Brain microvascular endothelial cell (primary cell): ENCODE data around the gene KREMEN2.

Experiments used
- DNase-seq: peaks from one replicate; pipeline ENCODE4 v3.0.0-alpha.2; 2020
- H3K27ac ChIP-seq: fragments of 250-450 bp; sonication (Bioruptor Pico); 2 replicates; pipeline ENCODE4 v1.5.1; 2020; ENCODE audit warnings: mild to moderate bottlenecking, moderate library complexity
- H3K27me3 ChIP-seq: fragments of 250-450 bp; sonication (Bioruptor Pico); replicated peaks from 2 replicates; pipeline ENCODE4 v1.5.1; 2020; ENCODE audit warnings: mild to moderate bottlenecking
- H3K36me3 ChIP-seq: fragments of 250-450 bp; sonication (Bioruptor Pico); replicated peaks from 2 replicates; pipeline ENCODE4 v1.5.1; 2020; ENCODE audit warnings: mild to moderate bottlenecking
- H3K4me3 ChIP-seq: 2 replicates; pipeline ENCODE4 v1.5.1; 2011; ENCODE audit warnings: low read depth, mild to moderate bottlenecking, control low read depth, low read length, moderate library complexity
- in situ Hi-C: cut with HindIII; loops from 2 replicates; pipeline ENCODE4 v1.10.0; 2017; ENCODE audit warnings: low sequenced_read_pairs, low pct_ligation_motif_present
- TF ChIP-seq, protein P1 (sequence below): IDR thresholded peaks from 2 replicates; pipeline ENCODE4 v1.5.1; 2011; ENCODE audit warnings: low read depth, mild to moderate bottlenecking, moderate library complexity, low read length, control low read depth, inconsistent platforms; ENCODE audit errors: missing control alignments

Gene KREMEN2

DNA sequence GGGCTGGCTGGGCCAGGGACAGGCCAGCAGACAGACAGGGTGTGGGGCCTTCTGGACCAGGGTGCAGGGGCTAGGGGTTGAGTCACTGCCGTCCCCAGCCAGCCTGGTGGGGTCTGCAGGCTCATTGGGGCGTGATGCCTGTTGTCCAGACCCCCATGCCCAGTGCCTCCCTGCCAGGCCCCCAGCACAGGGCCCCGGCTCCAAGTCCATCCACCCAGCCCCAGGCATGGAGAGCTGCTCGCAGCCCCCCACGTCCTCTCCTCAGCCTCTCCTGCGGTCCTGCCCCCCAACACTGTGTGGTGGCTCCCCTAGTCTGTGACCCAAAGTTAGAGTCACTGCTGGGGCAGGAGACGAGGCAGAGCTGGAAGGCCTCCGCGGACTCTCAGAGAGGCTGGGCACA lies 23.2 kb downstream of the KREMEN2 start:
- Histone ChIP-seq H3K27ac (no peak overlapping the region), H3K4me3 (no peak overlapping the region), H3K27me3 (peaks cover 2% of the 10 kb centered on the region), H3K36me3 (no peaks in the 10 kb centered on the region)
- TF ChIP-seq, protein P1, sequence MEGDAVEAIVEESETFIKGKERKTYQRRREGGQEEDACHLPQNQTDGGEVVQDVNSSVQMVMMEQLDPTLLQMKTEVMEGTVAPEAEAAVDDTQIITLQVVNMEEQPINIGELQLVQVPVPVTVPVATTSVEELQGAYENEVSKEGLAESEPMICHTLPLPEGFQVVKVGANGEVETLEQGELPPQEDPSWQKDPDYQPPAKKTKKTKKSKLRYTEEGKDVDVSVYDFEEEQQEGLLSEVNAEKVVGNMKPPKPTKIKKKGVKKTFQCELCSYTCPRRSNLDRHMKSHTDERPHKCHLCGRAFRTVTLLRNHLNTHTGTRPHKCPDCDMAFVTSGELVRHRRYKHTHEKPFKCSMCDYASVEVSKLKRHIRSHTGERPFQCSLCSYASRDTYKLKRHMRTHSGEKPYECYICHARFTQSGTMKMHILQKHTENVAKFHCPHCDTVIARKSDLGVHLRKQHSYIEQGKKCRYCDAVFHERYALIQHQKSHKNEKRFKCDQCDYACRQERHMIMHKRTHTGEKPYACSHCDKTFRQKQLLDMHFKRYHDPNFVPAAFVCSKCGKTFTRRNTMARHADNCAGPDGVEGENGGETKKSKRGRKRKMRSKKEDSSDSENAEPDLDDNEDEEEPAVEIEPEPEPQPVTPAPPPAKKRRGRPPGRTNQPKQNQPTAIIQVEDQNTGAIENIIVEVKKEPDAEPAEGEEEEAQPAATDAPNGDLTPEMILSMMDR = no peak
- in situ Hi-C loops = no loop called here
- no peak for DNase-seq

DNA sequence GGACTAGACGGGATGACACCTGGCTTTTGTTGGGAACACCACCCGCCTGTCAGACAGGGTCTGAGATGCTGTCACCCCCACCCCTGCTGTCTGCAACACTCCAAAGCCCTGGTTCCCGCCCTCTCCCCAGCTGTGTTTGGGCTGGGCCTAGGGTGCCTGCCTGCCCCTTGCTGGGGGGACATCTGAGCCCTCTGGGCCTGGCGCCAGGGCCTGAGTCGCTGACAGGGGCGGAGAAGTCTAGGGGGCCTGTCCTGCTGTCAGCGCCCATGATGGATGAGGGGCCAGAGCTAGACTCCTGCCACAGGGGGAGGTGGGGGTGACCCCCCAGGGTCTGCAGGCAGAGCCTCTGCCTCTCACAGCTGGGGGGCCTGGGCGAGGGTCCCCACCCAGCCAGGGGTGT lies 23.8 kb downstream of the KREMEN2 start:
- in situ Hi-C loops = no loop called here
- Histone ChIP-seq H3K4me3 (no peak overlapping the region), H3K36me3 (no peaks in the 10 kb centered on the region), H3K27ac (no peak overlapping the region), H3K27me3 (peaks cover 2% of the 10 kb centered on the region)
- no peak for DNase-seq
- TF ChIP-seq, protein P1 = no peak

DNA sequence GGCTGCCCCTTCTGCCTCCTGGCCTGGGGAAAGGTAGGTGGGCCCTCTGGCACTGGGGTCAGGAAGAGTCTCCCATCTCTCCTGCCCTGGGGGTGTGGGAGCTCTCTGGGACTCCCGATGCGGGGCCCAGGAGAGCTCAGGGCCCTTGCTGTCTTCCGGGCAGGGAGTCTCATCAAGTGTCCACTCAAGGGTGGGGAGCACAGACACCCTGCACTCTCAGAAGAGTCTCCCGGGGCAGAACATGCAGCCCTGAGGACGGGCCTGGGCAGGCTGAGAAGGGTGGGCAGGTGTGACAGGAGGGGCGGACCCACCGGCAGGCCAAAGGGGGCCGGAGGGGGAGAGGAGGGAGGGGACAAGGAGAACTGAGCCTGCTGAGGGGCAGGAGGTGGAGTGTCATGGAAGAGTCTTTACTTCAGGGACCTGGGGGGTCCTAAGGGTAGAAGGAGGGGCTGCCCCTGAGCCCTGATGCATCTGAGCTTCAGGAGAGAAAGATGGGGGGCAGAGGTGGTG lies 24.6 kb downstream of the KREMEN2 start:
- no peak overlapping the region for H3K4me3 ChIP-seq
- H3K27ac ChIP-seq = no peak overlapping the region
- TF ChIP-seq, protein P1 = no peak
- no peaks in the 10 kb centered on the region for H3K36me3 ChIP-seq
- peaks cover 2% of the 10 kb centered on the region for H3K27me3 ChIP-seq
- DNase-seq = no peak
- in situ Hi-C loops = no loop called here

DNA sequence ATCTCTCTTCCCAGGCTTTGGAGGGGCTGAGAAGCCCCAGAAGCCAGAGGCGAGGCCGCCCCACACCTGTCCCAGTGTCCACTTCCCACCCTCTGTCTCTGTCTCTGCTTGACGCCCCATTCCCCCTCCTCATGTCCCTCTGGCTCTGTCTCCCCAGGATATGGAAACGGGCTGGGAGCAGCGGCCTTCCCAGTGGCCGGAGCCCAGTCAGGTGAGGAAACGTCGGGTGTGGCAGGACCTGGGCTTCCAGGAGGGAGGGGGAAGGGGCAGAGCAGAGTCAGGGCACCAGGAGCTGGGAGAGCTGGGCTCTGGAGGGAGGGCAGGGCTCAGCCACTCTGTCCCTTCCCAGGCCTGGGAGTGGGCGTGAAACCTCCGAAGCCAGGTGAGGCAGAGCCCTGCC lies 26.8 kb downstream of the KREMEN2 start:
- Histone ChIP-seq H3K27me3 (peaks cover 2% of the 10 kb centered on the region), H3K4me3 (no peak overlapping the region), H3K27ac (no peak overlapping the region), H3K36me3 (no peaks in the 10 kb centered on the region)
- in situ Hi-C loops = no loop called here
- TF ChIP-seq, protein P1 = no peak
- no peak for DNase-seq

GRCh38 chr16:2991566-2992261 lies 27.6 kb downstream of the KREMEN2 start:
- H3K27ac ChIP-seq = no peak overlapping the region
- H3K36me3 ChIP-seq = no peaks in the 10 kb centered on the region
- DNase-seq = no peak
- H3K4me3 ChIP-seq = no peak overlapping the region
- TF ChIP-seq, protein P1 = no peak
- in situ Hi-C loops = no loop called here
- H3K27me3 ChIP-seq = peaks cover 2% of the 10 kb centered on the region
